Measurements from ENCODE around the gene OR5H14. TPM values are rescaled to one million over a fixed set of nuclear protein-coding genes. Genes with fewer than 3 reads are reported as not detected.

OR5H14 gene
- total RNA-seq, 1 experiment from 2014 or later, result not detected

- no peaks in the 10 kb centered on the region for H3K27me3 ChIP-seq (ENCODE audit: insufficient read depth, low read length)
- H3T11ph ChIP-seq (ENCODE audit: low read length), result no peak overlapping the region
- H3K9me3 ChIP-seq (ENCODE audit: control insufficient read depth, low read depth, low read length), result no peaks in the 10 kb centered on the region
- no peaks in the 10 kb centered on the region for H3K79me2 ChIP-seq (ENCODE audit: insufficient read depth, low read length)
- no peak for DNase-seq
- H2BK20ac ChIP-seq (ENCODE audit: low read depth, low read length, poor library complexity, severe bottlenecking), result no peak overlapping the region
- H3K27ac ChIP-seq (ENCODE audit: insufficient read length, low read depth, low read length), result no peak overlapping the region
- no peak overlapping the region for H2BK120ac ChIP-seq (ENCODE audit: low read depth, low read length, poor library complexity, severe bottlenecking)
- WGBS (ENCODE audit: extremely low coverage, insufficient read length, low lambda C conversion rate), result no CpG with 5 or more reads among the region's 3 CpGs
- H3K14ac ChIP-seq (ENCODE audit: insufficient read depth, low read length), result no peak overlapping the region
- H3K18ac ChIP-seq (ENCODE audit: insufficient read length, low read depth, low read length), result no peak overlapping the region
- Mint-ChIP-seq H3K4me3 (no peak overlapping the region), H3K27me3 (ENCODE audit: low read depth) (no peaks in the 10 kb centered on the region; the same call in 1 of the 2 replicates), H3K36me3 (ENCODE audit: insufficient read depth in 1 of 3, low read depth in 3 of 3) (peaks cover 14 to 26% (median 25%) of the 10 kb centered on the region in 3 experiments), H3K4me1 (peaks cover 24 to 31% of the 10 kb centered on the region in 2 experiments), H3K9me3 (peaks cover 15 to 27% of the 10 kb centered on the region in 2 experiments), H3K27ac (no peak overlapping the region)
- no peak overlapping the region for H2AFZ ChIP-seq (ENCODE audit: low read length)
- no peak overlapping the region for H2BK5ac ChIP-seq (ENCODE audit: insufficient read length, low read length)
- no peak overlapping the region for H3K9ac ChIP-seq (ENCODE audit: extremely low read depth, insufficient read length, low read length)
- no peak overlapping the region for H3K4ac ChIP-seq (ENCODE audit: low read depth, low read length)
- H2BK15ac ChIP-seq (ENCODE audit: low read depth, low read length), result no peak overlapping the region
- no peaks in the 10 kb centered on the region for H3K23me2 ChIP-seq (ENCODE audit: insufficient read length, low read depth, low read length, poor library complexity, severe bottlenecking)
- H2BK12ac ChIP-seq (ENCODE audit: insufficient read length, low read depth, low read length), result no peak overlapping the region
- no peak for TF ChIP-seq CTCF (conservative IDR thresholded peaks at IDR 0.05)
- no peak overlapping the region for H3K23ac ChIP-seq (ENCODE audit: insufficient read length, low read depth, low read length)
- H4K20me1 ChIP-seq (ENCODE audit: control insufficient read depth, insufficient read depth, insufficient read length), result no peaks in the 10 kb centered on the region
- H4K5ac ChIP-seq (ENCODE audit: insufficient read length, low read depth, low read length), result no peak overlapping the region
- no peak overlapping the region for H4K8ac ChIP-seq (replicated peaks; ENCODE audit: insufficient read length, low read depth, low read length)
- H3K4me2 ChIP-seq (ENCODE audit: insufficient read depth, insufficient read length, low read length), result no peak overlapping the region
- H3K79me1 ChIP-seq (ENCODE audit: insufficient read depth, low read depth, low read length, poor library complexity, severe bottlenecking), result no peaks in the 10 kb centered on the region
- H2AK5ac ChIP-seq (ENCODE audit: insufficient read length, low read length), result no peak overlapping the region
- H3K56ac ChIP-seq (ENCODE audit: insufficient read length, low read depth, low read length), result no peak overlapping the region
- no peak overlapping the region for H4K91ac ChIP-seq (ENCODE audit: insufficient read length, low read depth, low read length)
- peaks cover 3% of the 10 kb centered on the region; the same call in 1 of the 2 replicates for H3K4me1 ChIP-seq (ENCODE audit: insufficient read depth, low read length)
Measured at GRCh38 chr3:98180319-98180890, 33.1 kb downstream of the OR5H14 start.

Measured in H9 (cell line).